DND-41 (cell line): ENCODE measurements around the gene TTC28.

ENCODE experiments used
- ATAC-seq: fragments of 200-7000 bp; cut with Tn5 transposase; 3 replicates; pipeline ENCODE4 v1.9.1; 2021; ENCODE audit warnings: low read depth; ENCODE audit not compliant: insufficient read depth
- DNase-seq: peaks from one replicate; pipeline ENCODE4 v3.0.0-alpha.2; 2020
- H2AFZ ChIP-seq: 2 replicates; pipeline ENCODE4 v1.6.0; 2012; ENCODE audit warnings: low read depth, low read length
- H3K27ac ChIP-seq: 2 replicates; pipeline ENCODE4 v1.5.1; 2012; ENCODE audit warnings: low read length, inconsistent platforms
- H3K27me3 ChIP-seq: fragments of 200-600 bp; sonication (generic); 2 replicates; pipeline ENCODE4 v1.6.0; 2012; ENCODE audit warnings: low read length, mild to moderate bottlenecking, inconsistent platforms; ENCODE audit not compliant: insufficient read depth, poor library complexity
- H3K36me3 ChIP-seq: 2 replicates; pipeline ENCODE4 v1.5.1; 2012; ENCODE audit warnings: low read length, inconsistent platforms; ENCODE audit not compliant: insufficient read depth
- H3K4me1 ChIP-seq: 2 replicates; pipeline ENCODE4 v1.5.1; 2012; ENCODE audit warnings: mild to moderate bottlenecking, low read length; ENCODE audit not compliant: insufficient read depth
- H3K4me2 ChIP-seq: 2 replicates; pipeline ENCODE4 v1.6.0; 2012; ENCODE audit warnings: mild to moderate bottlenecking, moderate library complexity, low read length, inconsistent platforms; ENCODE audit not compliant: insufficient read depth
- H3K4me3 ChIP-seq, 2 experiments: fragments of 200-600 bp in 1 of 2; shearing (Covaris generic) in 1 of 2; 2 replicates each; pipeline ENCODE4 v1.5.1; 2012 to 2016; ENCODE audit warnings: inconsistent platforms in 2 of 2, low read length in 2 of 2, mild to moderate bottlenecking in 2 of 2, low read depth in 1 of 2, moderate library complexity in 1 of 2
- H3K79me2 ChIP-seq: 2 replicates; pipeline ENCODE4 v1.6.0; 2012; ENCODE audit warnings: low read length, inconsistent platforms; ENCODE audit not compliant: insufficient read depth
- H3K9ac ChIP-seq: 2 replicates; pipeline ENCODE4 v1.6.0; 2012; ENCODE audit warnings: low read depth, mild to moderate bottlenecking, inconsistent platforms, low read length, moderate library complexity
- H3K9me3 ChIP-seq: 2 replicates; pipeline ENCODE4 v1.5.1; 2012; ENCODE audit warnings: low read length, moderate library complexity, mild to moderate bottlenecking, inconsistent platforms; ENCODE audit not compliant: insufficient read depth, severe bottlenecking
- H4K20me1 ChIP-seq: 2 replicates; pipeline ENCODE4 v1.6.0; 2012; ENCODE audit warnings: low read length; ENCODE audit not compliant: insufficient read depth
- EZH2 ChIP-seq: IDR thresholded peaks from 3 replicates; pipeline ENCODE4 v1.6.1; 2012; ENCODE audit warnings: borderline replicate concordance, low read depth, mild to moderate bottlenecking, moderate library complexity, low read length, inconsistent platforms; ENCODE audit not compliant: severe bottlenecking
- TF ChIP-seq, protein P1 (sequence below): IDR thresholded peaks from 2 replicates; pipeline ENCODE4 v1.5.1; 2012; ENCODE audit warnings: borderline replicate concordance, low read length, moderate library complexity, mild to moderate bottlenecking; ENCODE audit not compliant: poor library complexity, severe bottlenecking; ENCODE audit errors: extremely low read depth

Gene TTC28

DNA sequence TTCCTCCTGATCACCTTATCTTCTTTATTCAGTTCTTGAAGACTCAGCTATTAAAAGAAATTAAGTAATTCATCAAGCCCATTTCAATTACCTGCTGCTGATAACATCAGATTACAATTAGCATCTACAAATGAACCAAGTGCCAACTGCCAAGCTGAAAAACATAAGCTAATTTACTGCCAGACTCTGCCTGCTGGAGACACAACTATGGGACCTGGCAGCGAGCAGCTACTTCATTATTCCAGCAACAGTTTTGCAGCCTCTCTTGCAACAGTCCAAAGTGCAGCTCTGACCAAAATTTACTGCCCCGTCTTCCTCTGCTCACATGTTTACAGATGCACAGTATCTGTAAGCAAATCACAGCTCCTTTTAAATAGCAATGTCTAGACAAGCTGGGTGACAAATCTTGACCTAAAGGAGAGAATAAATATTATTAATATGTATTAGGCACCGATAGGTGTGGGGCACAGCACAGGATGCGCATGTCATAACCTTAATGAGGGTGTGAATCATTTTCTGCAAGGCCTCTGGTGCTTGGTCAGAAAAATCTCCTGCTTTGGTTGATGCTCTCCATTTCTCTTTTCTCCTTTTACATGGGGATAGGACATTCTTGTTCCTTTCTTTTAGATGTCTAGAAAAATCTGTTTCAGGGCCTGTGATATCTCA, 528.4 kb downstream of the TTC28 start:
- ATAC-seq (no peak), DNase-seq (no peak)
- Histone ChIP-seq H3K4me2 (no peak overlapping the region), H2AFZ (no peak overlapping the region), H3K4me3 (no peak overlapping the region), H3K27me3 (no peaks in the 10 kb centered on the region), H3K4me1 (no peaks in the 10 kb centered on the region), H3K9ac (no peak overlapping the region), H3K9me3 (no peaks in the 10 kb centered on the region), H3K36me3 (peaks cover 26% of the 10 kb centered on the region; the same call in 1 of the 2 replicates), H3K27ac (no peak overlapping the region), H3K79me2 (peaks cover 11% of the 10 kb centered on the region), H4K20me1 (peaks cover 6% of the 10 kb centered on the region; the same call in 1 of the 2 replicates)
- no peak for TF ChIP-seq EZH2
- TF ChIP-seq, protein P1, sequence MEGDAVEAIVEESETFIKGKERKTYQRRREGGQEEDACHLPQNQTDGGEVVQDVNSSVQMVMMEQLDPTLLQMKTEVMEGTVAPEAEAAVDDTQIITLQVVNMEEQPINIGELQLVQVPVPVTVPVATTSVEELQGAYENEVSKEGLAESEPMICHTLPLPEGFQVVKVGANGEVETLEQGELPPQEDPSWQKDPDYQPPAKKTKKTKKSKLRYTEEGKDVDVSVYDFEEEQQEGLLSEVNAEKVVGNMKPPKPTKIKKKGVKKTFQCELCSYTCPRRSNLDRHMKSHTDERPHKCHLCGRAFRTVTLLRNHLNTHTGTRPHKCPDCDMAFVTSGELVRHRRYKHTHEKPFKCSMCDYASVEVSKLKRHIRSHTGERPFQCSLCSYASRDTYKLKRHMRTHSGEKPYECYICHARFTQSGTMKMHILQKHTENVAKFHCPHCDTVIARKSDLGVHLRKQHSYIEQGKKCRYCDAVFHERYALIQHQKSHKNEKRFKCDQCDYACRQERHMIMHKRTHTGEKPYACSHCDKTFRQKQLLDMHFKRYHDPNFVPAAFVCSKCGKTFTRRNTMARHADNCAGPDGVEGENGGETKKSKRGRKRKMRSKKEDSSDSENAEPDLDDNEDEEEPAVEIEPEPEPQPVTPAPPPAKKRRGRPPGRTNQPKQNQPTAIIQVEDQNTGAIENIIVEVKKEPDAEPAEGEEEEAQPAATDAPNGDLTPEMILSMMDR = no peak

DNA sequence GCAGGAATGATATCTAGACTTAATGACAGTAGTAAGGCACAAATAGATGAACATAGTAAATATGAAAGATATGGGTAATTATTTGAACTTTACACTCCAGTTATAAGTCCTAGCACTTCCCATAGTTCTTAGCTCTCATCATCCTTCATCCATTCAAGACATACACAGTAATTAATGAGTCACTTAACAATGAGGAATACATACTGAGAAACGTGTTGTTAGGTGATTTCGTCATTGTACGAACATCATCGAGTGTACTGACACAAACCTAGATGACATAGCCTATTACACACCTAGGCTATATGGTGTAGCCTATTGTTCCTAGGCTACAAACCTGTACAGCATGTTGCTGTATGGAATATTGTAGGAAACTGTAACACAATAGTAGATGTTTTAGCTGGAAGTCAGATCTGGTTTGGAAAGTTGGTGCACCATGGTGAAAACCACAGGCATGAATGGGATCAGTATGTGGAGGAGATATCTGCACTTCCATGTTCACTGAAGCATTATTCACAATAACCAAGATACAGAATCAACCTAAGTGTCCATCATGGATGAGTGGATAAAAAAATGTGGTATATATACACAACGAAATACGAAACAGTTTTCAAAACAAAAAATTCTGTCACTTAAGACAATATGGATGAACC, 530.7 kb downstream of the TTC28 start:
- no peak overlapping the region for H3K4me3 ChIP-seq
- peaks cover 2% of the 10 kb centered on the region for H3K79me2 ChIP-seq
- H3K9ac ChIP-seq = no peak overlapping the region
- H4K20me1 ChIP-seq = peaks cover 6% of the 10 kb centered on the region; the same call in 1 of the 2 replicates
- peaks cover 21% of the 10 kb centered on the region; the same call in 1 of the 2 replicates for H3K36me3 ChIP-seq
- H3K27ac ChIP-seq = no peak overlapping the region
- no peak overlapping the region for H2AFZ ChIP-seq
- ATAC-seq (no peak), DNase-seq (no peak)
- TF ChIP-seq EZH2 = no peak
- TF ChIP-seq, protein P1 = no peak
- H3K9me3 ChIP-seq = no peaks in the 10 kb centered on the region
- H3K27me3 ChIP-seq = no peaks in the 10 kb centered on the region
- no peak overlapping the region for H3K4me2 ChIP-seq
- H3K4me1 ChIP-seq = no peaks in the 10 kb centered on the region

DNA sequence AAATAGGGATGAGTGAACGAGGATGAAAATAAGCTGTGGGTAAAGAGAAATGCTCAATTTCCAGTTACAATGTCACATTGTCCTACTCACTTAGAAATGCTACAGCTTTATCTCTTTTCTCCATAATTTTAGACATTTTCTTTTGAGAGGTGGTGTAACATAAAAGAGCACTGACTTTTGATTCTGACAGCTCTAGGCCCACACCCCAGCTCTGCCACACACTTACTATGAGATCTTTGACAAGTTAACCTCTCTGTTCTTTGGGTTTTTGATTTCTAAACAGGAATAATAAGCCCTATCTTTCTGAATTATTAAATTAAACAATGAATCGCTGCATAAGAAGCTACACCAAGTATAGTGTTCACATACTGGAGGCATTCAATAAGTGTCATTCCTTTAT, 532.2 kb downstream of the TTC28 start:
- Histone ChIP-seq H2AFZ (no peak overlapping the region), H3K9me3 (no peaks in the 10 kb centered on the region), H3K27me3 (no peaks in the 10 kb centered on the region), H4K20me1 (peaks cover 6% of the 10 kb centered on the region; the same call in 1 of the 2 replicates), H3K4me2 (no peak overlapping the region), H3K4me1 (no peaks in the 10 kb centered on the region), H3K79me2 (peaks cover 2% of the 10 kb centered on the region; the same call in 1 of the 2 replicates), H3K27ac (no peak overlapping the region), H3K9ac (no peak overlapping the region), H3K36me3 (peaks cover 17% of the 10 kb centered on the region), H3K4me3 (no peak overlapping the region)
- DNase-seq (no peak), ATAC-seq (no peak)
- no peak for TF ChIP-seq EZH2
- TF ChIP-seq, protein P1 = no peak
